ENCODE data around the gene ATP8A1. TPM values are rescaled to one million over a fixed set of nuclear protein-coding genes. Genes with fewer than 3 reads are reported as not detected.
A peak's percentile ranks its signal among the peaks of the same experiment; 100 is the strongest.
"Not testable (repeated sequence)": the region's sequence is repeated elsewhere in the genome, so short reads cannot be mapped to it uniquely, and the experiment has no call there.

Gene ATP8A1
- total RNA-seq, 2 experiments from 2014 or later = 37.2 to 38.5 TPM

- Mint-ChIP-seq H3K4me1 (ENCODE audit: low read depth) (peaks cover 57% of the 10 kb centered on the region), H3K9me3 (ENCODE audit: insufficient read depth) (peaks cover 12% of the 10 kb centered on the region), H3K27ac (peak overlapping the region; percentile 97), H3K36me3 (ENCODE audit: low read depth) (peaks cover 27% of the 10 kb centered on the region), H3K27me3 (ENCODE audit: low read depth) (no peaks in the 10 kb centered on the region), H3K4me3 (peak overlapping the region; percentile 72)
- ChIA-PET POLR2A (interaction anchor here (0.9 to 2.2 kb wide), 5 partner anchors 12 to 43 kb away, joined by 3 to 58 read pairs (median 5); partner anchors contain the start of gene ATP8A1), CTCF (interaction anchor here (0.6 to 2.2 kb wide), 10 partner anchors 9 to 50 kb away, joined by 3 to 19 read pairs (median 3); partner anchors contain the start of gene ATP8A1)
- ATAC-seq (peak; percentile 92), DNase-seq (peak; percentile 79)
These were observed 14.7 kb upstream of the ATP8A1 start for GRCh38 chr4:42671431-42672194.

- peaks cover 1% of the 10 kb centered on the region for H3K9me3 Mint-ChIP-seq (ENCODE audit: insufficient read depth)
These were observed 1.4 kb upstream of the ATP8A1 start for GRCh38 chr4:42658261-42658660.

GRCh38 chr4:42656679-42656943 lies 294 bp downstream of the ATP8A1 start:
- ATAC-seq = no peak
- CTCF ChIA-PET = interaction anchor here (0.9 to 2.9 kb wide), 16 partner anchors 9 to 95 kb away, joined by 3 to 26 read pairs (median 5); no protein-coding TSS in a partner anchor
- H3K27ac Mint-ChIP-seq = peak overlapping the region; percentile 97
- peaks cover 2% of the 10 kb centered on the region for H3K27me3 Mint-ChIP-seq (ENCODE audit: low read depth)
- H3K9me3 Mint-ChIP-seq (ENCODE audit: insufficient read depth) = peaks cover 6% of the 10 kb centered on the region
- DNase-seq = no peak
- POLR2A ChIA-PET = interaction anchor here (0.7 to 3.5 kb wide), 12 partner anchors 10 to 111 kb away, joined by 3 to 62 read pairs (median 12); no protein-coding TSS in a partner anchor
- H3K4me3 Mint-ChIP-seq = peak overlapping the region; percentile 95
- peaks cover 37% of the 10 kb centered on the region for H3K4me1 Mint-ChIP-seq (ENCODE audit: low read depth)
- H3K36me3 Mint-ChIP-seq (ENCODE audit: low read depth) = peaks cover 38% of the 10 kb centered on the region

More at GRCh38 chr4:42658261-42658660, 1.4 kb upstream of the ATP8A1 start:
- no peak for DNase-seq
- H3K4me3 Mint-ChIP-seq = peak overlapping the region; percentile 94
- peaks cover 21% of the 10 kb centered on the region for H3K36me3 Mint-ChIP-seq (ENCODE audit: low read depth)
- H3K4me1 Mint-ChIP-seq (ENCODE audit: low read depth) = peaks cover 32% of the 10 kb centered on the region
- POLR2A ChIA-PET = interaction anchor here (0.9 to 3.5 kb wide), 6 partner anchors 10 to 58 kb away, joined by 3 to 62 read pairs (median 16); no protein-coding TSS in a partner anchor
- H3K27ac Mint-ChIP-seq = peak overlapping the region; percentile 100
- H3K27me3 Mint-ChIP-seq (ENCODE audit: low read depth) = peaks cover 6% of the 10 kb centered on the region
- no peak for ATAC-seq
- CTCF ChIA-PET = interaction anchor here (1.5 to 2.9 kb wide), 3 partner anchors 14 to 93 kb away, joined by 3 to 19 read pairs (median 4); no protein-coding TSS in a partner anchor

- Mint-ChIP-seq H3K9me3 (ENCODE audit: insufficient read depth) (peaks cover 6% of the 10 kb centered on the region), H3K36me3 (ENCODE audit: low read depth) (peaks cover 42% of the 10 kb centered on the region), H3K4me3 (peak overlapping the region; percentile 95), H3K27me3 (ENCODE audit: low read depth) (peaks cover 2% of the 10 kb centered on the region), H3K4me1 (ENCODE audit: low read depth) (peaks cover 38% of the 10 kb centered on the region), H3K27ac (peak overlapping the region; percentile 97)
- ChIA-PET CTCF (interaction anchor here (0.6 to 2.9 kb wide), 17 partner anchors 9 to 113 kb away, joined by 3 to 26 read pairs (median 5); no protein-coding TSS in a partner anchor), POLR2A (interaction anchor here (0.6 to 3.5 kb wide), 13 partner anchors 10 to 112 kb away, joined by 3 to 62 read pairs (median 11); no protein-coding TSS in a partner anchor)
- DNase-seq (peak; percentile 69), ATAC-seq (peak; percentile 34)
These were observed 805 bp downstream of the ATP8A1 start for GRCh38 chr4:42655921-42656678.

GRCh38 chr4:42655269-42655637 lies 1.7 kb downstream of the ATP8A1 start:
- ChIA-PET POLR2A (interaction anchor here (0.8 to 3.2 kb wide), 9 partner anchors 11 to 29 kb away, joined by 3 to 58 read pairs (median 5); no protein-coding TSS in a partner anchor), CTCF (interaction anchor here (1.0 to 2.5 kb wide), 4 partner anchors 10 to 112 kb away, joined by 3 to 26 read pairs (median 12); no protein-coding TSS in a partner anchor)
- Mint-ChIP-seq H3K9me3 (ENCODE audit: insufficient read depth) (peaks cover 6% of the 10 kb centered on the region), H3K36me3 (ENCODE audit: low read depth) (peaks cover 47% of the 10 kb centered on the region), H3K27ac (peak overlapping the region; percentile 97), H3K4me1 (ENCODE audit: low read depth) (peaks cover 38% of the 10 kb centered on the region), H3K27me3 (ENCODE audit: low read depth) (peaks cover 2% of the 10 kb centered on the region), H3K4me3 (peak overlapping the region; percentile 95)
- no peak for ATAC-seq
- no peak for DNase-seq

- DNase-seq = no peak
These were observed 2.2 kb downstream of the ATP8A1 start for GRCh38 chr4:42654631-42655268.

GRCh38 chr4:42653626-42654560 lies 3.0 kb downstream of the ATP8A1 start:
- ATAC-seq = no peak
- H3K4me1 Mint-ChIP-seq (ENCODE audit: low read depth) = peaks cover 37% of the 10 kb centered on the region
- H3K27ac Mint-ChIP-seq = peak overlapping the region; percentile 0
- ChIA-PET POLR2A (interaction anchor here (0.8 to 1.3 kb wide), 3 partner anchors 12 to 20 kb away, joined by 3 to 5 read pairs (median 5); no protein-coding TSS in a partner anchor), CTCF (interaction anchor here (1.0 kb wide), 1 partner anchor 19 kb away, joined by 3 read pairs; no protein-coding TSS in a partner anchor)
- H3K4me3 Mint-ChIP-seq = peak overlapping the region; percentile 95
- H3K36me3 Mint-ChIP-seq (ENCODE audit: low read depth) = peaks cover 55% of the 10 kb centered on the region
- no peak for DNase-seq
- H3K9me3 Mint-ChIP-seq (ENCODE audit: insufficient read depth) = peaks cover 6% of the 10 kb centered on the region
- no peaks in the 10 kb centered on the region for H3K27me3 Mint-ChIP-seq (ENCODE audit: low read depth)

More at GRCh38 chr4:42654631-42655268, 2.2 kb downstream of the ATP8A1 start:
- peak overlapping the region; percentile 95 for H3K4me3 Mint-ChIP-seq
- CTCF ChIA-PET = interaction anchor here (1.0 kb wide), 2 partner anchors 10 to 18 kb away, joined by 3 read pairs; no protein-coding TSS in a partner anchor
- no peak for ATAC-seq
- H3K36me3 Mint-ChIP-seq (ENCODE audit: low read depth) = peaks cover 51% of the 10 kb centered on the region
- peaks cover 6% of the 10 kb centered on the region for H3K9me3 Mint-ChIP-seq (ENCODE audit: insufficient read depth)
- POLR2A ChIA-PET = interaction anchor here (0.8 to 1.3 kb wide), 3 partner anchors 11 to 21 kb away, joined by 3 to 5 read pairs (median 5); no protein-coding TSS in a partner anchor
- peak overlapping the region; percentile 97 for H3K27ac Mint-ChIP-seq
- peaks cover 38% of the 10 kb centered on the region for H3K4me1 Mint-ChIP-seq (ENCODE audit: low read depth)
- peaks cover 2% of the 10 kb centered on the region for H3K27me3 Mint-ChIP-seq (ENCODE audit: low read depth)

GRCh38 chr4:42652529-42653231 lies 4.2 kb downstream of the ATP8A1 start:
- POLR2A ChIA-PET; ATAC-seq; DNase-seq; H3K27me3 Mint-ChIP-seq (ENCODE audit: low read depth); H3K27ac Mint-ChIP-seq; H3K4me3 Mint-ChIP-seq; H3K9me3 Mint-ChIP-seq (ENCODE audit: insufficient read depth): not testable (repeated sequence)
- H3K36me3 Mint-ChIP-seq (ENCODE audit: low read depth) = peaks cover 55% of the 10 kb centered on the region
- CTCF ChIA-PET = interaction anchor here (1.3 kb wide), 1 partner anchor 25 kb away, joined by 3 read pairs; no protein-coding TSS in a partner anchor
- peaks cover 27% of the 10 kb centered on the region for H3K4me1 Mint-ChIP-seq (ENCODE audit: low read depth)

- Mint-ChIP-seq H3K27me3 (ENCODE audit: low read depth) (no peaks in the 10 kb centered on the region), H3K4me3 (no peak overlapping the region), H3K9me3 (ENCODE audit: insufficient read depth) (peaks cover 6% of the 10 kb centered on the region), H3K36me3 (ENCODE audit: low read depth) (peaks cover 55% of the 10 kb centered on the region), H3K27ac (no peak overlapping the region), H3K4me1 (ENCODE audit: low read depth) (peaks cover 37% of the 10 kb centered on the region)
- POLR2A ChIA-PET = no interaction called here
- no peak for DNase-seq
- CTCF ChIA-PET = interaction anchor here (1.7 to 2.4 kb wide), 2 partner anchors 15 to 81 kb away, joined by 4 to 7 read pairs; no protein-coding TSS in a partner anchor
- no peak for ATAC-seq
These were observed 7.0 kb downstream of the ATP8A1 start for GRCh38 chr4:42649870-42650269.

Measured in activated CD8-positive, alpha-beta T cell treated with anti-CD3 and anti-CD28 coated beads, Interleukin-2, amount 10 ng/mL, durations not matched to agents 7 days and 5 days (primary cell).